ENCODE measurements around the gene CAPN8.
"Not testable (repeated sequence)": the region's sequence is repeated elsewhere in the genome, so short reads cannot be mapped to it uniquely, and the experiment has no call there.

The CAPN8 gene

GRCh38 chr1:223525957-223526356, 139.5 kb downstream of the CAPN8 start:
- no peak for DNase-seq
- Histone ChIP-seq H3K4me3 (ENCODE audit: low read depth, low read length) (no peak overlapping the region), H3K36me3 (no peaks in the 10 kb centered on the region), H3K27me3 (peaks cover 4% of the 10 kb centered on the region; the same call in 1 of the 2 replicates), H3K9me3 (no peaks in the 10 kb centered on the region; the same call in 1 of the 2 replicates), H3K4me1 (no peaks in the 10 kb centered on the region; the same call in 1 of the 2 replicates)
- no peak for TF ChIP-seq CTCF (IDR thresholded peaks at IDR 0.05; ENCODE audit: low read depth, low read length)

GRCh38 chr1:223525546-223525945, 140.0 kb downstream of the CAPN8 start:
- no peak overlapping the region for H3K4me3 ChIP-seq (ENCODE audit: low read depth, low read length)
- H3K4me1 ChIP-seq = no peaks in the 10 kb centered on the region; the same call in 1 of the 2 replicates
- H3K27me3 ChIP-seq = peaks cover 4% of the 10 kb centered on the region; the same call in 1 of the 2 replicates
- H3K9me3 ChIP-seq = no peaks in the 10 kb centered on the region; the same call in 1 of the 2 replicates
- no peak for DNase-seq
- TF ChIP-seq CTCF (IDR thresholded peaks at IDR 0.05; ENCODE audit: low read depth, low read length) = no peak
- no peaks in the 10 kb centered on the region for H3K36me3 ChIP-seq

GRCh38 chr1:223524930-223525451, 140.5 kb downstream of the CAPN8 start:
- no peak for DNase-seq
- TF ChIP-seq CTCF (IDR thresholded peaks at IDR 0.05; ENCODE audit: low read depth, low read length) = no peak
- Histone ChIP-seq H3K4me1 (no peaks in the 10 kb centered on the region; the same call in 1 of the 2 replicates), H3K9me3 (no peaks in the 10 kb centered on the region; the same call in 1 of the 2 replicates), H3K27me3 (peaks cover 4% of the 10 kb centered on the region; the same call in 1 of the 2 replicates), H3K4me3 (ENCODE audit: low read depth, low read length) (no peak overlapping the region), H3K36me3 (no peaks in the 10 kb centered on the region)

- DNase-seq = no peak
Observed at GRCh38 chr1:223521150-223521549, 144.4 kb downstream of the CAPN8 start.

GRCh38 chr1:223520200-223520599, 145.3 kb downstream of the CAPN8 start:
- no peaks in the 10 kb centered on the region; the same call in 1 of the 2 replicates for H3K27me3 ChIP-seq
- H3K36me3 ChIP-seq = no peaks in the 10 kb centered on the region
- no peak for DNase-seq
- TF ChIP-seq CTCF (IDR thresholded peaks at IDR 0.05; ENCODE audit: low read depth, low read length) = no peak
- no peaks in the 10 kb centered on the region for H3K9me3 ChIP-seq
- no peak overlapping the region for H3K4me3 ChIP-seq (ENCODE audit: low read depth, low read length)
- H3K4me1 ChIP-seq = no peaks in the 10 kb centered on the region

More at GRCh38 chr1:223521150-223521549, 144.4 kb downstream of the CAPN8 start:
- TF ChIP-seq CTCF (IDR thresholded peaks at IDR 0.05; ENCODE audit: low read depth, low read length) = no peak
- no peaks in the 10 kb centered on the region for H3K36me3 ChIP-seq
- no peaks in the 10 kb centered on the region for H3K9me3 ChIP-seq
- no peaks in the 10 kb centered on the region for H3K4me1 ChIP-seq
- no peaks in the 10 kb centered on the region for H3K27me3 ChIP-seq
- no peak overlapping the region for H3K4me3 ChIP-seq (ENCODE audit: low read depth, low read length)

- Histone ChIP-seq H3K4me1 (no peaks in the 10 kb centered on the region), H3K4me3 (ENCODE audit: low read depth, low read length) (no peak overlapping the region), H3K27me3 (no peaks in the 10 kb centered on the region; the same call in 1 of the 2 replicates), H3K36me3 (no peaks in the 10 kb centered on the region), H3K9me3 (no peaks in the 10 kb centered on the region)
- TF ChIP-seq CTCF (IDR thresholded peaks at IDR 0.05; ENCODE audit: low read depth, low read length) = no peak
- DNase-seq = no peak
Observed at GRCh38 chr1:223519116-223519515, 146.4 kb downstream of the CAPN8 start.

GRCh38 chr1:223518553-223518952, 146.9 kb downstream of the CAPN8 start:
- not testable (repeated sequence) for H3K27me3 ChIP-seq

More at GRCh38 chr1:223518553-223518952, 146.9 kb downstream of the CAPN8 start:
- not testable (repeated sequence) for DNase-seq; H3K4me1 ChIP-seq; H3K9me3 ChIP-seq; H3K4me3 ChIP-seq (ENCODE audit: low read depth, low read length); H3K36me3 ChIP-seq

All from BE2C (cell line).